GM18519 (cell line): ENCODE measurements around the gene DDX11.
"Not testable (repeated sequence)": the region's sequence is repeated elsewhere in the genome, so short reads cannot be mapped to it uniquely, and the experiment has no call there.

ENCODE experiments used
- ATAC-seq: cut with Tn5 transposase; IDR thresholded peaks from one replicate; pipeline ENCODE4 v1.9.1; 2021; ENCODE audit warnings: mild to moderate bottlenecking, moderate library complexity; ENCODE audit not compliant: unreplicated experiment, low FRiP score

Gene DDX11

GRCh38 chr12:31096251-31097065, 22.8 kb downstream of the DDX11 start:
- ATAC-seq, result not testable (repeated sequence)

DNA sequence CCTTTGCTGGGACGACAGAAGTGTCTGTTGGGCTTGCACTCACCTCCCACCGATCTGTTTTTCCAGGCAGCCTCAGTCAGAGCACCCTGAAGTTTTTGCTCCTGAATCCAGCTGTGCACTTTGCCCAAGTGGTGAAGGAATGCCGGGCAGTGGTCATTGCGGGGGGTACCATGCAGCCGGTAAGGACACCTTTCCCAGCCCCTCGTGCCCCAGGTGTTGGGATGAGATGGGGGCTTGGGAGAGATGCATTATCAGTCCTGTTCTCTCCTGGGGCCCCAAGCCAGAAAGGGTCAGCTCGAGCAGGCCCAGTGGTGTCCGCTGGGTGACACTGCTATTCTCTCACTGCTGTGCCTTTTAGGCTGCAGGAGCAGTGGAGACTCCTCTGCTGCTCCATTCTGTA, 24.2 kb downstream of the DDX11 start:
- ATAC-seq, result not testable (repeated sequence)

DNA sequence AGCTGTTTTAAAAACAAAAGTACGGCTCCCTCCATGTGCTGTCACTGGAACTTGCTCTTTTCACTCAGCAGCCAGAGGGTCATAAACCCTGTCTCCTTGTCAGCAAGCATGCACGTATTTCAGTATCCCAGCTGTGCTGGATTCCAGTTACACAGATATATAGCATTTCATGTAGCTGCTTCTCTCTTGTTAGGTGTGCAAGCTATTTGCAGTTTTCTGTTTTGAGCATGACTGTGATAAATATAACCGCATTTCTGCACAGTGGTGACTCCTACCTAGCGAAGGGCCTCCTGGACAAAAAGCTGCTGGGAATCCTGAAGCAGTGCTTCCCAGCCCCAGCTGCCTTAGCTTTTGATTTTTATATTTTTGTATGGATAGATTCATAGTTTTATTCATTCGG, 24.7 kb downstream of the DDX11 start:
- ATAC-seq, result not testable (repeated sequence)

DNA sequence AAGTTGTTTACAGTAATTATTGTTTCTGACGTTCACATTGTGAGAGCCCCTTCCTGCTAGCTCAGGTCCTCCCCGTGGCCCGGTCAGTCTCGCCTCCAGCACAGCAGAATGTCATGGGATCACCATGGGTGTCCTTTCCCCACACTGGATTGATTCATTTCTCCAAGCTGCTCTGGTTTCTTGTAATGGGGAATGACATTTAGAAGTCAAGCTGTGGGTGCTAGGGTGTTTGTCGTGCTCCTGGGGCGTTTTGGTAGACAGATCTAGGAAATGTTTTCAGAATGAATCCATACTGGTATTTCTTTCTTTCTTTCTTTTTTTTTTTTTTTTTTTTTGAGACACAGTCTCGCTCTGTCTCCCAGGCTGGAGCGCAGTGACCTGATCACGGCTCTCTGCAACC, 25.1 kb downstream of the DDX11 start:
- ATAC-seq, result not testable (repeated sequence)

DNA sequence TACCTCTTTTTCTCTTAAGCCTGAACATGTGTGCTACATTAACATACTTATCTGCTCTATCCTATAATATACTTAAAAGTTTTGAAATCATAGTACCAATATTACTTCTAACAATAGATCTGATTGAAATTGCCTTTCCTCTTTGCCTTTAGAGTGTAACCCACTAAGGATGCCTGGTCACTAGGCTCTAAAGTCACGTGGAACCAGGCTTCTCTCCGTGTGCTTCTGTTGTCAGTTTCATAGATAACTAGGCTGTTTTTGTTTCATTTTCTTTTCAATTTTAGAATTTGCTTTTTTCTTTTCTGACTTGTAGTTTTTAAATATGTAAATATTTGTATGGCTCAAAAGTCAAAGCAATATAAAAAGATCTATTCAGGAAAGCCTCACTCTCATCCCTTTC, 25.8 kb downstream of the DDX11 start:
- not testable (repeated sequence) for ATAC-seq

GRCh38 chr12:31100503-31101208, 27.0 kb downstream of the DDX11 start:
- ATAC-seq, result not testable (repeated sequence)

DNA sequence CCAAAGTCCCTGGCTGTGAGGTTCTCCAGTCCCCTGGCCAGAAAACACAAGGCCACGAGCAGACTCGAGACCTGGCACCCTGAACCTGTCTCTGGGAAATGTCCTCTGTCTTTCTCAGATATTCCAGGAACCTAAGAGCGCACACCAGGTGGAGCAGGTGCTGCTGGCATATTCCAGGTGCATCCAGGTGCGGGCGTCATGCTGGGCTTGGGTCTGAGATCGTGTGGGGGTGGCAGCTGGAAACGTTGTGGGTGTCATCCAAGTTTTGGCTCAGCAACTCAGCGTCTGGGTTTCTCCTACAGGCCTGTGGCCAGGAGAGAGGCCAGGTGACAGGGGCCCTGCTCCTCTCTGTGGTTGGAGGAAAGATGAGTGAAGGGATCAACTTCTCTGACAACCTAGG, 28.5 kb downstream of the DDX11 start:
- ATAC-seq, result not testable (repeated sequence)

- ATAC-seq, result not testable (repeated sequence)
These were observed 28.9 kb downstream of the DDX11 start for GRCh38 chr12:31102596-31102995.

GRCh38 chr12:31103561-31103975, 29.9 kb downstream of the DDX11 start:
- not testable (repeated sequence) for ATAC-seq

- ATAC-seq, result not testable (repeated sequence)
These were observed 30.6 kb downstream of the DDX11 start for GRCh38 chr12:31104220-31104619.

DNA sequence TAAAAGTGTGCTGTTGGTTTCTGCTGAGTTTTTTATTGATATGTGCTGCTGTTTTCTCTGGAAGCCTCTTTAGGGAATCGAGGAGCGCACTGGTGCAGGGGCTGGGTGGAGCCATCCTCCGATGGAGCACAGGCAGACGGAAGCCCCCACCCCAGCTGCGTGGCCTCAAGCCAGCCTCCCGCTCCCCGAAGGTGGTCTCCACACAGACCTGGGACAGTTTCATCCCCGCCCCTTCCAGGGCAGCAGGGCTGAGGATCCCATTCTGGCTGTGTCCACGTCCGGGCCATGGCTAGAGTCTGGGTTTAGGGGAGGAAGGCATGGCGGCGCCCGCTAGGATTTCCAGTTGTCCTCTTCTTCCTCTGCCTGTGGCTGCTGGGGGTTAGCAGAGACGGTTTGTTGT, 31.1 kb downstream of the DDX11 start:
- not testable (repeated sequence) for ATAC-seq

DNA sequence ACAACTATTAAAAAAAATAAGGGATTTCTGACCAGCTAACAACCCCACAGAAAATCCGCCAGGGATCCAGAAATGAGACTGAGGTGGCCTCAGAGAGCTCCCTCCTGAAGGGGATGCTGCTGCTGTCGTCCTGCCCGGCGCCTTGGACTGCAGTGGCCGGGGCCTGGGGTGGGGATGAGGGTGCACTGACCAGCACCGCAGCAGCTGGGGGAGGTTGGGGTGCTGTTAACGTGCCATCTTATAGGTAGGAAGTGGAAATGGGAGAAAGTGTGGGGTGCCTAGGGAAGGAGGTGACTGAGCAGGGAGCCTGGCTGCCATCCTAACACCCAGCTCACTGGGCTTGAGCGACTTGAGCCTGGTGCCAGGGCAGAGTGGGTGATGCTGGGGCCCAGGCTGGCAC, 32.0 kb downstream of the DDX11 start:
- no peak for ATAC-seq

- ATAC-seq, result no peak
These were observed 32.6 kb downstream of the DDX11 start for GRCh38 chr12:31106101-31106803.

DNA sequence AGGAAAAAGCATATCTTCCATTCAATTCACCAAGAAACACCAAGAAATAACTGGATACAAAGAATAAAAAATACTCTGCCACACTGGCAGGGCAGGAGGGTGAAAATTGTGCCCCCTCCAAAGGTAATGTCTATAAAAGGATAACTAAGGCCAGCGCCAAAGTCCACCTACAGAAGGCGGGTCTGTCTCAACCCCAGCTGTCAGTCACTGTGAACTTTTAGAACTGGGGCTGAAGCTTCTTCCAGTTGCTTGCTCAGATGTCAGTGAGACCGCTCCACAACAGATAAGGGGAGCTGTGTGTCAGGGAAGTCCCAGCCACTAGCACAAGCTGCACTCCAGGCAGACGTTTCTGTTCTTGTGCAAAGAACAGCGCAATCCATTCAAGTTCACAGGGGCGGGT, 36.1 kb downstream of the DDX11 start:
- ATAC-seq, result not testable (repeated sequence)

GRCh38 chr12:31110263-31110662, 36.6 kb downstream of the DDX11 start:
- not testable (repeated sequence) for ATAC-seq

GRCh38 chr12:31115092-31115601, 41.5 kb downstream of the DDX11 start:
- ATAC-seq, result not testable (repeated sequence)

DNA sequence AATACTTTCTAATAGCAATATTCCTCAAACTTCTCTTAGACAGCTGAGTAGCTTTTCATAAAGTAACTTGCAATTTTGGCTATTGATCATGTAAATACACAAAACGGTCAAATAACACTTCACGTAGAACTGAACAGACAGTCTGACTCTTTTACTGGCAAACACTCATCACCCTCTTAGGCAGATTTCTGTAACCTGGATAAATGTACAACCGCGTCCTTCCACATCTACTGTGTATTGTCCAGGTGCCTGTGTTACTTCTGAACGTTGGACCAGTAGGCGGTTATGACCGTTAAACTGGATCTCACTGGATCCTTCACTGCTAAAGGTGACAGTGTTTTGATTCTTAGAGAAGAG, 43.2 kb downstream of the DDX11 start:
- not testable (repeated sequence) for ATAC-seq

GRCh38 chr12:31117203-31118011, 43.7 kb downstream of the DDX11 start:
- no peak for ATAC-seq

DNA sequence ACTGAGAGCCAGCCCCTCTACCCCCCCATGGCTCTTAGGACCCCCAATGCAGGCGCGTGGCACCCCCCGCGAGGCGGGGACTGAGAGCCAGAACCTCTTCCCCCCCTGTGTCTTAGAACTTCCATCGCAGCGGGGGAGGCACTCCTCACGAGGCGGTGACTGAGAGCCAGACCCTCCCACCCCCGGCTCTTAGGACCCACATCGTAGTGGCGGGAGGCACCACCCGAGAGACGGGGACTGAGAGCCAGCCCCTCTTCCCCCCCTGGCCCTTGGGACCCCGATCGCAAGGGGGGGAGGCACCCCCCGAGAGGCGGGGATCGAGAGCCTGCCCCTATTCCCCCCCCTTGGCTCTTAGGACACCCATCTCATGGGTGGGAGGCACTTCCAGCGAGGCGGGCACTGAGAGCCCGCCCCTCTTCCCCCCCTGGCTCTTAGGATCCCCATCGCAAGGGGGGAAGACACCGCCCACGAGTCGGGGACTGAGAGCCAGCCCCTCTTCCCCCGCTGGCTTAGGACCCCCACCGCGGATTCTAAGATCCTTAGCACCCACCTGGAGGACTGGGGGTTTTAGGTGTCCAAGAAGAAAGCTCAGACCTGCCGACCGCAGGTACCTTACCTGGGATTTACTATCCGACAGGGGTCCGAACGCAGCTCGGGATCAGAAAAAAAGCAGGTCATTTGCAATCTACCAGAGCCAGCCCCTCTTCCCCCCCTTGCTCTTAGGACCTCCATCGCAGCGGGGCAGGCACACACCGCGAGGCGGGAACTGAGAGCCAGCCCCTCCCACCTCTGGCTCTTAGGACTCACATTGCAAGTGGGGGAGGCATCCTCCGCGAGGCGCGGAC, 44.9 kb downstream of the DDX11 start:
- ATAC-seq, result no peak
